ENCODE results near the gene PCDHGA9.
"Not testable (repeated sequence)": the region's sequence is repeated elsewhere in the genome, so short reads cannot be mapped to it uniquely, and the experiment has no call there.

The PCDHGA9 gene

DNA sequence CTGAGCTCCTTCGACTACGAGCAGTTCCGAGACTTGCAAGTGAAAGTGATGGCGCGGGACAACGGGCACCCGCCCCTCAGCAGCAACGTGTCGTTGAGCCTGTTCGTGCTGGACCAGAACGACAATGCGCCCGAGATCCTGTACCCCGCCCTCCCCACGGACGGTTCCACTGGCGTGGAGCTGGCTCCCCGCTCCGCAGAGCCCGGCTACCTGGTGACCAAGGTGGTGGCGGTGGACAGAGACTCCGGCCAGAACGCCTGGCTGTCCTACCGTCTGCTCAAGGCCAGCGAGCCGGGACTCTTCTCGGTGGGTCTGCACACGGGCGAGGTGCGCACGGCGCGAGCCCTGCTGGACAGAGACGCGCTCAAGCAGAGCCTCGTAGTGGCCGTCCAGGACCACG lies 29.7 kb downstream of the PCDHGA9 start:
- intact Hi-C loops (cut with DNase I); DNase-seq: not testable (repeated sequence)

DNA sequence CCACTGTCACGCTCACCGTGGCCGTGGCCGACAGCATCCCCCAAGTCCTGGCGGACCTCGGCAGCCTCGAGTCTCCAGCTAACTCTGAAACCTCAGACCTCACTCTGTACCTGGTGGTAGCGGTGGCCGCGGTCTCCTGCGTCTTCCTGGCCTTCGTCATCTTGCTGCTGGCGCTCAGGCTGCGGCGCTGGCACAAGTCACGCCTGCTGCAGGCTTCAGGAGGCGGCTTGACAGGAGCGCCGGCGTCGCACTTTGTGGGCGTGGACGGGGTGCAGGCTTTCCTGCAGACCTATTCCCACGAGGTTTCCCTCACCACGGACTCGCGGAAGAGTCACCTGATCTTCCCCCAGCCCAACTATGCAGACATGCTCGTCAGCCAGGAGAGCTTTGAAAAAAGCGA lies 30.1 kb downstream of the PCDHGA9 start:
- DNase-seq; intact Hi-C loops (cut with DNase I): not testable (repeated sequence)

DNA sequence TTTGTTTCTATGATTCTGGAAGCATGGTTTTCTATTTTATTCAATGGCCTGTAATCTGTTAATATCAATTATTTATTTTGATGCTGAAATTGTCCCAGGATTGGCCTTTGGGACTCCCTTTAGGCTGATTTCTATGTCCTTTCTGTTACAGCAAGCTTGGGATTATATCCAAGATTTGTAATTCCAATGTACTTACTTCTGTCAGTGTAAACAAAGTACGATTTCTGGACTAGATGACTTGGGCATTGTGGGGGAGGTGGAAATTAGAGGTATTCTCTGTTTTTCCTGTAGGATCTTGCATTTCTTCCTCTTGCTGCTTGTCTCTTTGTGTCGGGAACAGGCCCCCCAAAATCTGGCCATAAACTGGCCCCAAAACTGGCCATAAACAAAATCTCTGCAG lies 31.4 kb downstream of the PCDHGA9 start:
- DNase-seq: no peak
- intact Hi-C loops (cut with DNase I): no loop called here

DNA sequence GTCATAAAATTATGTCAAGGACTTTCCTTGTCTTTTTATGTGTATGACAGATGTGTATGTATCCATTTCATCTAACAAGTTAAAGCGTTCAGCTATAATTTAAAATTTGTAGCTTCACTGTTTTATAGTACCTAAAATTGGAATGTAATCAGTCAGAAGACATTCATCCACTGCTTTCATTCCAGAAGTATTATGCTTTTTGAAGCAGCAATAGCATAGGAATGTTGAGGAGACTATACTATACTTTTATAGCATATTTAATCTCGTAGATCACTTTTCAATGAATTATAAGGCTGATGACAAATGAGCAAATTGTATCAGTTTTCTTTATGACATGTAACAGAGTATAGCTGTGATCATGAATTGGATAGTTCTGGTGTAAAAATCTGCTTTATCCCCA lies 34.6 kb downstream of the PCDHGA9 start:
- intact Hi-C loops (cut with DNase I): no loop called here
- no peak for DNase-seq

DNA sequence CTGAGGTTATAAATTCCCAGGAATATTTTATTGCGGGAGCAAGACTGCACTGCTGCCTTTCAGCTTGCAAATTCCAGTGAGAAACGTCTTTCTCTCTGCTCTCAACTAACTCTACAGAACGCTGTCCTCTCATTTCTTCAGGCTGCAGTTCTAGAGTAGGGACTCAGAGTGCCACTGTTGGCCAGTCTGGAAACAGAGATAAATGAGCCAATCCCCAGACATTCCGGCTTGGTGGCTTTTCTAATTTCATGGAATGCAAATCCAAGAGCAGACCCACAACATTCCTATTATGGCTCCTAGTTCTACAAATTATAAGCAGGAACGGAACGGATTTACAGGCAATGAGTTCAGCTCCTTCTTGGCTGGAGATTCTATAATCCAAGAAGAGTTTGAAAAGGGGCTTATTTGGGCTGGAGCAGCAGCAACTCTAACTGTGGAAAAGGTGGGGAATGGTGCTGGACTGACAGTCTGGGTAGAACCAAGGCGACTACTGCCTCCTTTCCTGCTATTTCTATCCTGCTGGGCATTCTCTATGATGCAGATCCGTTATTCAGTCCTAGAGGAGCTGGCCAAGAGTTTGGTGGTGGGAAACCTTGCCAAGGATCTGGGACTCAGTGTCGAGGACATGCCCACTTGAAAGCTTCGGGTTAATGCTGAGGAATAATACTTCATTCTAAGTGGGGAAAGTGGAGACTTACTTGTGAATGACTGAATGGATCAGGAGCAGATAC lies 37.0 kb downstream of the PCDHGA9 start:
- DNase-seq: no peak
- intact Hi-C loops (cut with DNase I): no loop called here

DNA sequence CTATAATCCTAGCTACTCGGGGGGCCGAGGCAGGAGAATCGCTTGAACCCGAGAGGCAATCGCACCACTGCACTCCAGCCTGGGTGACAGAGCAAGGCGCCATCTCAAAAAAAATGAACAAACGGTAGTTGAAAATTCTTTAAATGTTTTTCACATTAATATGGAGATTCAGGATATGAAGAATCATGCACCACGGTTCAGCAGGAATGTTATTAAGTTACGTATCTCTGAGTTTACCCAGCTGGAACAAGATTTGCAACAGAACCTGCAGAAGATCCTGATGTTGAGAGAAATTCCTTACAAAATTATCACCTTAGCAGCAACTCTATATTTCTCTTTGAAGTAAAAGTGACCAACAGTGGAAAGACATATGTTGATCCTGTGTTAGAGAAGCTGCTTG lies 37.8 kb downstream of the PCDHGA9 start:
- intact Hi-C loops (cut with DNase I): no loop called here
- no peak for DNase-seq

DNA sequence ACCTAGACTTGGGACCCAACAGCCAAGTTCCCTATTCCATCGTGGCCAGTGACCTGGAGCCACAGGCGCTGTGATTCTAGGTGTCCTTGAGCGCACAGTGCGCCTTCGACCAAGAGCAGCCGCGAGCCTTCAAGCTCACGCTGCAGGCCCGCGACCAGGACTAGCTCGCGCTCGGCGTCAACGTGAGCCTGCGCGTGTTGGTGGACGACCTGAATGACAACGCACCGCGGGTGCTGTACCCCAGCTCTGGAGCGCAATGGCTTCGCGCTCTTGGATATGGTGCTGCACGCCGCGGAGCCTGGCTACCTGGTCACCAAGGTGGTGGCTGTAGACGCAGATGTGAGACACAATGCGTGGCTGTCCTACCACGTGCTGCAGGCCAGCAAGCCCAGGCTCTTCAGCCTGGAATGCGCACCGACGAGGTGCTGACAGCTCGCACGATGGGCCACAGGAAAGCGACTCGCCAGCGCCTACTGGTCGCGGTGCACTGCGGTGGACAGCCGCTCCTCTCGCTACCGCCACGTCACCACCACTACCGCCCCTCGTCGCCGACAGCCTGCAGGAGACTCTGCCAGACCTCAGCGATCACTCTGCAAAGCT lies 39.1 kb downstream of the PCDHGA9 start:
- intact Hi-C loops (cut with DNase I): no loop called here
- DNase-seq: no peak
